GM23338 (cell line): ENCODE results near the gene SPDYA. TPM values are rescaled to one million over a fixed set of nuclear protein-coding genes. Genes with fewer than 3 reads are reported as not detected.

Experiments used
- ATAC-seq: fragments of 200-7000 bp; cut with Tn5 transposase; 3 replicates; pipeline ENCODE4 v1.9.1; 2020
- DNase-seq: peaks from one replicate; pipeline ENCODE4 v3.0.0-alpha.2; 2015; ENCODE audit warnings: low spot score
- H2AFZ ChIP-seq: fragments of 200-600 bp; sonication (generic); 2 replicates; pipeline ENCODE4 v1.8.0; 2016; ENCODE audit warnings: antibody characterized with exemption, mild to moderate bottlenecking, moderate library complexity
- H3F3A ChIP-seq: fragments of 200-600 bp; sonication (generic); replicated peaks from 2 replicates; pipeline ENCODE4 v1.8.0; 2017; ENCODE audit warnings: antibody characterized with exemption, mixed run types, low read depth
- H3K27ac ChIP-seq: fragments of 200-600 bp; sonication (generic); 2 replicates; pipeline ENCODE4 v1.6.1; 2016; ENCODE audit warnings: low read depth
- H3K27me3 ChIP-seq: fragments of 200-600 bp; sonication (generic); 2 replicates; pipeline ENCODE4 v1.8.0; 2016; ENCODE audit warnings: mild to moderate bottlenecking, mixed run types, moderate library complexity; ENCODE audit not compliant: insufficient read depth
- H3K36me3 ChIP-seq: fragments of 200-600 bp; sonication (generic); 2 replicates; pipeline ENCODE4 v1.8.0; 2016; ENCODE audit warnings: mild to moderate bottlenecking; ENCODE audit not compliant: insufficient read depth
- H3K4me1 ChIP-seq: fragments of 200-600 bp; sonication (generic); 2 replicates; pipeline ENCODE4 v1.8.0; 2016; ENCODE audit warnings: mild to moderate bottlenecking, moderate library complexity; ENCODE audit not compliant: insufficient read depth
- H3K4me2 ChIP-seq: fragments of 200-600 bp; sonication (generic); 2 replicates; pipeline ENCODE4 v1.7.1; 2017; ENCODE audit warnings: mixed run types
- H3K4me3 ChIP-seq: fragments of 200-600 bp; sonication (generic); 2 replicates; pipeline ENCODE4 v1.6.1; 2016; ENCODE audit warnings: mixed run types
- H3K79me2 ChIP-seq: fragments of 200-600 bp; sonication (generic); replicated peaks from 2 replicates; pipeline ENCODE4 v1.8.0; 2017; ENCODE audit warnings: mild to moderate bottlenecking; ENCODE audit not compliant: insufficient read depth
- H3K9me2 ChIP-seq: fragments of 200-600 bp; sonication (generic); 2 replicates; pipeline ENCODE4 v1.8.0; 2017; ENCODE audit not compliant: insufficient read depth
- H4K20me1 ChIP-seq: fragments of 200-600 bp; sonication (generic); replicated peaks from 2 replicates; pipeline ENCODE4 v1.8.0; 2017; ENCODE audit warnings: mild to moderate bottlenecking; ENCODE audit not compliant: insufficient read depth
- H3K27ac Mint-ChIP-seq: 2 replicates; pipeline ENCODE4 v1.8.0; 2020; ENCODE audit warnings: inconsistent platforms, mild to moderate bottlenecking, moderate library complexity, mixed read lengths
- H3K27me3 Mint-ChIP-seq: 3 replicates; pipeline ENCODE4 v1.8.0; 2022; ENCODE audit warnings: low read depth, mild to moderate bottlenecking, moderate library complexity, mixed read lengths, inconsistent platforms; ENCODE audit not compliant: insufficient read depth, poor library complexity
- H3K36me3 Mint-ChIP-seq: 3 replicates; pipeline ENCODE4 v1.8.0; 2021; ENCODE audit warnings: low read depth, mild to moderate bottlenecking, inconsistent platforms, moderate library complexity, mixed read lengths
- H3K4me1 Mint-ChIP-seq: 3 replicates; pipeline ENCODE4 v1.8.0; 2020; ENCODE audit warnings: mild to moderate bottlenecking, inconsistent platforms, mixed read lengths
- H3K4me3 Mint-ChIP-seq: 3 replicates; pipeline ENCODE4 v1.8.0; 2021; ENCODE audit warnings: moderate library complexity, mild to moderate bottlenecking, inconsistent platforms, mixed read lengths
- H3K9me3 Mint-ChIP-seq: 3 replicates; pipeline ENCODE4 v1.8.0; 2020; ENCODE audit warnings: moderate library complexity, mild to moderate bottlenecking, inconsistent platforms, mixed read lengths
- CTCF ChIP-seq, 2 experiments: fragments of 200-600 bp in 1 of 2; sonication (generic) in 1 of 2; conservative IDR thresholded peaks; 2 replicates each; pipeline versions ENCODE4 v1.5.1 to v1.6.1; 2016 to 2017; ENCODE audit warnings: antibody characterized with exemption in 2 of 2, low read depth in 2 of 2, mild to moderate bottlenecking in 2 of 2, moderate library complexity in 1 of 2
- EZH2 ChIP-seq: fragments of 200-600 bp; sonication (generic); IDR thresholded peaks from one replicate; pipeline ENCODE4 v1.8.0; 2017; ENCODE audit warnings: antibody characterized with exemption, mild to moderate bottlenecking, low read depth; ENCODE audit not compliant: unreplicated experiment
- NANOG ChIP-seq: IDR thresholded peaks from 2 replicates; pipeline ENCODE4 v1.6.1; 2016; ENCODE audit warnings: antibody characterized with exemption, borderline replicate concordance
- POLR2AphosphoS5 ChIP-seq: IDR thresholded peaks from 2 replicates; pipeline ENCODE4 v1.6.1; 2016; ENCODE audit warnings: antibody characterized with exemption, low read depth
- STAT1 ChIP-seq: IDR thresholded peaks from one replicate; pipeline ENCODE4 v1.6.1; 2016; ENCODE audit warnings: antibody characterized with exemption; ENCODE audit not compliant: unreplicated experiment
- ZNF114 ChIP-seq: fragments of 250-450 bp; sonication (Bioruptor Pico); IDR thresholded peaks from 2 replicates; pipeline ENCODE4 v1.5.0; 2020; ENCODE audit warnings: mild to moderate bottlenecking, moderate library complexity
- ZNF462 ChIP-seq: fragments of 250-450 bp; sonication (Bioruptor Pico); IDR thresholded peaks from 2 replicates; pipeline ENCODE4 v1.5.0; 2020; ENCODE audit warnings: mild to moderate bottlenecking, moderate library complexity
- polyA plus RNA-seq: library from polyadenylated mRNA; unstranded; fragments of >200 nt; fragmentation: Nextera tagmentation; extraction: Ambion mirVana; gene quantifications from 2 replicates; pipeline ENCODE4 v1.2.1, GENCODE V29; 2016
- total RNA-seq: library from RNA; depleted of rRNA; stranded (reverse); fragments of >200 nt; shearing (Covaris generic); gene quantifications from 2 replicates; pipeline ENCODE4 v1.2.3, GENCODE V29; 2014
- TF ChIP-seq, protein P1 (sequence below): IDR thresholded peaks from 2 replicates; pipeline ENCODE4 v1.6.1; 2016; ENCODE audit warnings: antibody characterized with exemption
- TF ChIP-seq, protein P2 (sequence below): IDR thresholded peaks from one replicate; pipeline ENCODE4 v1.6.1; 2018; ENCODE audit warnings: antibody characterized with exemption; ENCODE audit not compliant: unreplicated experiment

Gene SPDYA
- total and polyA plus RNA-seq, 2 experiments from 2014 or later: 0.42 to 4.0 TPM

- Mint-ChIP-seq H3K36me3 (peaks cover 10% of the 10 kb centered on the region), H3K4me3 (peak overlapping the region; percentile 58), H3K4me1 (peaks cover 4% of the 10 kb centered on the region; the same call in 2 of the 3 replicates), H3K9me3 (peaks cover 7% of the 10 kb centered on the region; the same call in 1 of the 3 replicates), H3K27me3 (peaks cover 22% of the 10 kb centered on the region), H3K27ac (no peak overlapping the region)
- Histone ChIP-seq H2AFZ (peak overlapping the region; percentile 95; the same call in 1 of the 2 replicates), H3K4me2 (peak overlapping the region; percentile 79), H4K20me1 (no peaks in the 10 kb centered on the region; the same call in none of the 2 replicates), H3K27me3 (peaks cover 27% of the 10 kb centered on the region), H3K27ac (no peak overlapping the region), H3K4me3 (peak overlapping the region; percentile 66), H3K36me3 (no peaks in the 10 kb centered on the region), H3K9me2 (no peaks in the 10 kb centered on the region), H3F3A (peaks cover 13% of the 10 kb centered on the region; the same call in 1 of the 2 replicates), H3K79me2 (no peaks in the 10 kb centered on the region), H3K4me1 (no peaks in the 10 kb centered on the region; the same call in 1 of the 2 replicates)
- ATAC-seq (no peak), DNase-seq (no peak)
- TF ChIP-seq NANOG: no peak
Measured at GRCh38 chr2:28809927-28810326, 707 bp upstream of the SPDYA start.

DNA sequence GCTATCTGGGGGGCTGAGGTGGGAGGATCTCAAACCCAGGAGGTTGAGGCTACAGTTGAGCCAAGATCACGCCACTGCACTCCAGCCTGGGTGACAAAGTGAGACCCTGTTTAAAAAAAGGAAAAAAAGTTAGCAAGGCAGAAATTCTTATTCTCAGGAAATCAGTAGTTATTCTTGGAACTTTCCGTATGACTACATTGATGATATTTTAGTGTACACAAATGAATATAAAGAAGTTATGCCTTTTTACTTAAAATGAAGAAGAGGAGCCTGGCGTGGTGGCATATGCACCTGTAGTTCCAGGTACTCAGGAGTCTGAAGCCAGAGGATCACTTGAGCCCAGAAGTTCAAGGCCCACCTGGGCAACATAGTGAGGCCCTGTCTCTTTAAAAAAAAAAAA is 7.4 kb downstream of the SPDYA start:
- Histone ChIP-seq H3K4me2 (no peak overlapping the region), H3K79me2 (no peaks in the 10 kb centered on the region), H3K36me3 (no peaks in the 10 kb centered on the region), H3K27me3 (0 out of 2 replicates have a peak, but pooled peaks cover under 1% of the 10 kb centered on the region), H4K20me1 (no peaks in the 10 kb centered on the region; the same call in 1 of the 2 replicates), H3K9me2 (no peaks in the 10 kb centered on the region), H2AFZ (no peak overlapping the region), H3K27ac (no peak overlapping the region), H3K4me3 (no peak overlapping the region), H3F3A (no peaks in the 10 kb centered on the region), H3K4me1 (no peaks in the 10 kb centered on the region)
- Mint-ChIP-seq H3K36me3 (no peaks in the 10 kb centered on the region), H3K4me3 (no peak overlapping the region), H3K27ac (no peak overlapping the region), H3K9me3 (no peaks in the 10 kb centered on the region), H3K27me3 (peaks cover 3% of the 10 kb centered on the region), H3K4me1 (peaks cover 2% of the 10 kb centered on the region; the same call in 1 of the 3 replicates)
- TF ChIP-seq CTCF (conservative IDR thresholded peaks at IDR 0.05; ENCODE audit: low read depth in 2 of 2) (no peak), ZNF462 (CRISPR knock-in tag) (no peak), POLR2AphosphoS5 (no peak), STAT1 (no peak), EZH2 (no peak), ZNF114 (CRISPR knock-in tag) (no peak)
- TF ChIP-seq, protein P1, sequence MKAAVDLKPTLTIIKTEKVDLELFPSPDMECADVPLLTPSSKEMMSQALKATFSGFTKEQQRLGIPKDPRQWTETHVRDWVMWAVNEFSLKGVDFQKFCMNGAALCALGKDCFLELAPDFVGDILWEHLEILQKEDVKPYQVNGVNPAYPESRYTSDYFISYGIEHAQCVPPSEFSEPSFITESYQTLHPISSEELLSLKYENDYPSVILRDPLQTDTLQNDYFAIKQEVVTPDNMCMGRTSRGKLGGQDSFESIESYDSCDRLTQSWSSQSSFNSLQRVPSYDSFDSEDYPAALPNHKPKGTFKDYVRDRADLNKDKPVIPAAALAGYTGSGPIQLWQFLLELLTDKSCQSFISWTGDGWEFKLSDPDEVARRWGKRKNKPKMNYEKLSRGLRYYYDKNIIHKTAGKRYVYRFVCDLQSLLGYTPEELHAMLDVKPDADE: no peak
- TF ChIP-seq, protein P2, sequence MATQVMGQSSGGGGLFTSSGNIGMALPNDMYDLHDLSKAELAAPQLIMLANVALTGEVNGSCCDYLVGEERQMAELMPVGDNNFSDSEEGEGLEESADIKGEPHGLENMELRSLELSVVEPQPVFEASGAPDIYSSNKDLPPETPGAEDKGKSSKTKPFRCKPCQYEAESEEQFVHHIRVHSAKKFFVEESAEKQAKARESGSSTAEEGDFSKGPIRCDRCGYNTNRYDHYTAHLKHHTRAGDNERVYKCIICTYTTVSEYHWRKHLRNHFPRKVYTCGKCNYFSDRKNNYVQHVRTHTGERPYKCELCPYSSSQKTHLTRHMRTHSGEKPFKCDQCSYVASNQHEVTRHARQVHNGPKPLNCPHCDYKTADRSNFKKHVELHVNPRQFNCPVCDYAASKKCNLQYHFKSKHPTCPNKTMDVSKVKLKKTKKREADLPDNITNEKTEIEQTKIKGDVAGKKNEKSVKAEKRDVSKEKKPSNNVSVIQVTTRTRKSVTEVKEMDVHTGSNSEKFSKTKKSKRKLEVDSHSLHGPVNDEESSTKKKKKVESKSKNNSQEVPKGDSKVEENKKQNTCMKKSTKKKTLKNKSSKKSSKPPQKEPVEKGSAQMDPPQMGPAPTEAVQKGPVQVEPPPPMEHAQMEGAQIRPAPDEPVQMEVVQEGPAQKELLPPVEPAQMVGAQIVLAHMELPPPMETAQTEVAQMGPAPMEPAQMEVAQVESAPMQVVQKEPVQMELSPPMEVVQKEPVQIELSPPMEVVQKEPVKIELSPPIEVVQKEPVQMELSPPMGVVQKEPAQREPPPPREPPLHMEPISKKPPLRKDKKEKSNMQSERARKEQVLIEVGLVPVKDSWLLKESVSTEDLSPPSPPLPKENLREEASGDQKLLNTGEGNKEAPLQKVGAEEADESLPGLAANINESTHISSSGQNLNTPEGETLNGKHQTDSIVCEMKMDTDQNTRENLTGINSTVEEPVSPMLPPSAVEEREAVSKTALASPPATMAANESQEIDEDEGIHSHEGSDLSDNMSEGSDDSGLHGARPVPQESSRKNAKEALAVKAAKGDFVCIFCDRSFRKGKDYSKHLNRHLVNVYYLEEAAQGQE: no peak
- no peak for DNase-seq
- no peak for ATAC-seq
